Stimulated activated CD8-positive, alpha-beta memory T cell treated with anti-CD3 and anti-CD28 coated beads, Interleukin-7, amount 100 ng/mL, for 1 hour (primary cell): ENCODE results near the gene LTC4S.
"Not testable (repeated sequence)": the region's sequence is repeated elsewhere in the genome, so short reads cannot be mapped to it uniquely, and the experiment has no call there.

Experiments used
- DNase-seq, 2 donors: peaks; one replicate each; pipeline ENCODE4 v3.0.0-alpha.2; 2020; ENCODE audit warnings: low read depth in 2 of 2

LTC4S gene

GRCh38 chr5:179823937-179824744 is 30.4 kb downstream of the LTC4S start:
- no peak for DNase-seq

DNA sequence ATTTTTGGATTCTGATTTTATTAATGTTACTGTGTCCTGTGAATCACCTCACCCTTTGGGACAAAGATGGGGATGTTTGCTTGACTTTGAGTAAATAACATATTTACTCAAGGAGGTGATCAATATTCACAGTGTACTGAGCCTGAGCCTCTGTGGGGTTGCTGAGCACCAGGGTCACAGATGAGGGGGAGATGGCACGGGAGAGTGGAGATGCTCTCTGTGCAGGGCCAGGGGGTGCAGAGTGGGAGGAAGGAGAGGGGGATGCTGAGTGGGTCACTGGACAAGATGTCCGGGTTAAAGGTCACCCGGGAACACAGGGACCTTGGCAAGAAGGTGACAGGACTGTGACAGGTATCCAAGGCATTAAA is 30.9 kb downstream of the LTC4S start:
- no peak for DNase-seq

DNA sequence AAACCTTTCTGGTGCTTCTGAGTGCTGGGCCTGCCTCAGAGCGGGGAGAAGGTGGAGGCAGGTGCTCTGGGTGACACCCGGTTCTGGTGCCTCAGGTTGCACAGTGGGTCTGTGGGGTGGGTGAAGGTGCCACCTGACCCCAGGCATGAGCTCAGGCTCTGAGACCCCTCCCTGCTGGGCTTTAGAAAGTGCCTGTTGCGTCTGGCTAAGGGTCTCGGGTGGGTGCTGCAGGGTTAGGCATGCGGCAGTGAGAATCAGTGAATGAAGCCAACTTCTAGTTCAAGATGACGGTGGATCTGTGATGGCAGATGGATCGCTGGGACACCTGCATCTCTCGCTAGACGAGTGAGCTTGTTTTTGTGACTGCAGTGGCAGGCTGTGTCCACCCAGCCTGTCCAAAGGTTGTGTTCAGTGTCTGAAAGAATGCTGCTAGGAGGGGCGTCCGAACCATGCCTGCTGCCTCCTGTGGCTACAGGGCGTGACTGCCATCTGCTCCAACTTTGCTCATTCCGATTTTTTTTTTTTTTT is 31.9 kb downstream of the LTC4S start:
- DNase-seq: no peak

- DNase-seq: no peak
Observed at GRCh38 chr5:179827680-179828079, 33.9 kb downstream of the LTC4S start.

DNA sequence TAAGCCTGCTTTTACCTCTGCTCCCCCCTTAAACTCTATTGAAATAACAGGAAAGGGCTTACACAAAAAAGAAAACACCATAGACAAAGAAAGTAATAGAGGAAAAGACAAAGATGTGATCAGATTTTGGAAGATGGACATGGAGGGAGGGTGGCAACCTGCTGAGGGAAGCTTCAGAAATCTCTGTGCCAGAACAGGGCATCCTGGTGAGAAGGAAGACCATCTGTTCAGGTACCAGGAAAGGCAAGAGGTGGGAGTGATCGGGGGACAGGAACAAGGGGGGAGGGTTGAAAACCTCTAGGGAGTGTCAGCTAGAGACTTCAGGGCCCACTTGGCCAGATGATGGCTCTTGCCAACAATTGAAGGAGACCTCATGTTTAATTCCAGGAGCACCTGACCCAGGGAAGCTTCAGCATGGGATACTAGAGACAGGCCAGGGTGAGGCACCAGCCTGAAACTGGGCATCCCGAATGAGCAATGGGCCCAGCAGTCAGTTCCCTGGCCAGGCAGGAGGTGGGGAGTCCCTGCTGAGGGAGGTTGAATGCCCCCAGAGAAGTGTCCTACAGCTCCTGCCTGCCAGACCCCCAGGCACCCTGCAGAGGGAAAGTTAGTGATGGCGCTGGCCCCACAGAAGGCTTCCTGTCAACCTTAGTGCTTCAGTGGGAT is 35.1 kb downstream of the LTC4S start:
- no peak for DNase-seq

GRCh38 chr5:179829732-179830435 is 36.1 kb downstream of the LTC4S start:
- DNase-seq: no peak

DNA sequence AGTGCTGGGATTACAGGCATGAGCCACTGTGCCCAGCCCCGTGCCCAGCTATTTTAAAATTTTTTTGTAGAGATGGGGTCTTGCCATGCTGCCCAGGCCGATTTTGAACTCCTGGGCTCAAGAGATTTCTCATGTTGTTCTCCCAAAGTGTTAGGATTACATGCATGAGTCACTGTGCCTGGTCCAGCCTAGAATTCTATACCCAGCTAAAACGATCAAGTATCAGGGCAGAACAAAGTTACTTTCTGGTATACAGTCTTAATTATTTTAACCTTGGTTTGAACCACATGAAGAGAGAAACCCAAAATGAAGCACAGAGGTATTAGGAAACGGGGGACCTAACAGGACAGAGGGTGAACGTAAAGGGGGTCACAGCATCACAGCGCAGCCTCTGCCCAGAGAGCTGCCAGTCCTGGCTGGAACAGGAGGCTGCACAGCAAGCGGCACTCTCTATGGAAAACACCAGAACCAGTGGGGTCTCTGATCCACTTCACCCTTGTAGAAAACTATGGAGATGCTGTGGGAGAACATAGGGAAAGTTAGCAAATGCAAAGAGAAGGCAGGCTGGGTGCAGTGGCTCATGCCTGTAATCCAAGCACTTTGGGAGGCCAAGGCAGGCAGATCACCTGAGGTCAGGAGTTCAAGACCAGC is 37.2 kb downstream of the LTC4S start:
- no peak for DNase-seq

- DNase-seq: no peak
Observed at GRCh38 chr5:179832039-179832745, 38.4 kb downstream of the LTC4S start.

DNA sequence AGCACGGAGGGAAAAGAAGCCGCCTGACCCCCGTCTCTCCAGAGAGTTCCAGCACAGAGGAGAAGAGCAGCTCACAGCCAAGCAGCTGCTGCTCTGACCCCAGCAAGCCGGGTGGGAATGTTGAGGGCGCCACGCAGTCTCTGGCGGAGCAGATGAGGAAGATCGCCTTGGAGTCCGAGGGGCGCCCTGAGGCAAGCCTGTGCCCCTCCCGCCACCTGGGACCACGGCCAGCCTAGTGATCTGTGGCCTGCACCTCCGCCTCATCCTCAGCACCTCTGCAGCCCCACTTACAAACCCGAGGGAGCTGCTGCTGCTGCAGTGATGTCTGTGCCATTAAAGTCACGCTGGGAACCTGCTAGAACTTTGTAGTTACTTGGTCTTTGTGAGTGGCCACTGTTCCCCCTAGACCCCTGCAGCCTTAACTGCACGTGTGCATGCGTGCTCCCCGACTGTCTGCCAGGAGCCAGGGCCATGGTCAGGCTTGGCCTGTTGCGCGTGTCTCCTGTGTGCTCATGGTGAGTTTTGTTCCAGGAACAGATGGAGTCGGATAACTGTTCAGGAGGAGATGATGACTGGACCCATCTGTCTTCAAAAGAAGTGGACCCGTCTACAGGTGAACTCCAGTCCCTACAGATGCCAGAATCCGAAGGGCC is 39.4 kb downstream of the LTC4S start:
- DNase-seq: no peak

GRCh38 chr5:179833709-179834070 is 39.9 kb downstream of the LTC4S start:
- DNase-seq: no peak

DNA sequence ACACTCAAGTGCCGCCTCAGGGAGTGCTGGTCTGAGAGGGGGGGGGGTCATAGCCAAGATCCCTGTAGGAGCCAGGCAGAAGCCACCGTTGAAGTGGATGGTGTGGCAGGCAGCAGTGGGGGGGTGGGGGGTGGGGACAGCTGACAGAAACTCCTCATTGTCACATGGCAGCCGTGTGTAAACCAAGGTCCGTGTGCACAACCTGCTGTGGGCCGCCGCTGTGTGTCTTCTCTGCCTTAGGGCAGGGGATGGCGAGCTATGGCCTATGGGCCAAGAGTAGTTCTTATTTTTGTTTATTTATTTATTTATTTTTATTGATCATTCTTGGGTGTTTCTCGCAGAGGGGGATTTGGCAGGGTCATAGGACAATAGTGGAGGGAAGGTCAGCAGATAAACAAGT is 40.3 kb downstream of the LTC4S start:
- DNase-seq: no peak

DNA sequence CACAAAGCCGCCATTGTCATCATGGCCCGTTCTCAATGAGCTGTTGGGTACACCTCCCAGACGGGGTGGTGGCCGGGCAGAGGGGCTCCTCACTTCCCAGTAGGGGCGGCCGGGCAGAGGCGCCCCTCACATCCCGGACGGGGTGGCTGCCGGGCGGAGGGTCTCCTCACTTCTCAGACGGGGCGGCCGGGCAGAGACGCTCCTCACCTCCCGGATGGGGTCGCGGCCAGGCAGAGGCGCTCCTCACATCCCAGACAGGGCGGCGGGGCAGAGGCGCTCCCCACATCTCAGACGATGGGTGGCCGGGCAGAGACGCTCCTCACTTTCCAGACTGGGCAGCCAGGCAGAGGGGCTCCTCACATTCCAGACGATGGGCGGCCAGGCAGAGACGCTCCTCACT is 41.1 kb downstream of the LTC4S start:
- not testable (repeated sequence) for DNase-seq

DNA sequence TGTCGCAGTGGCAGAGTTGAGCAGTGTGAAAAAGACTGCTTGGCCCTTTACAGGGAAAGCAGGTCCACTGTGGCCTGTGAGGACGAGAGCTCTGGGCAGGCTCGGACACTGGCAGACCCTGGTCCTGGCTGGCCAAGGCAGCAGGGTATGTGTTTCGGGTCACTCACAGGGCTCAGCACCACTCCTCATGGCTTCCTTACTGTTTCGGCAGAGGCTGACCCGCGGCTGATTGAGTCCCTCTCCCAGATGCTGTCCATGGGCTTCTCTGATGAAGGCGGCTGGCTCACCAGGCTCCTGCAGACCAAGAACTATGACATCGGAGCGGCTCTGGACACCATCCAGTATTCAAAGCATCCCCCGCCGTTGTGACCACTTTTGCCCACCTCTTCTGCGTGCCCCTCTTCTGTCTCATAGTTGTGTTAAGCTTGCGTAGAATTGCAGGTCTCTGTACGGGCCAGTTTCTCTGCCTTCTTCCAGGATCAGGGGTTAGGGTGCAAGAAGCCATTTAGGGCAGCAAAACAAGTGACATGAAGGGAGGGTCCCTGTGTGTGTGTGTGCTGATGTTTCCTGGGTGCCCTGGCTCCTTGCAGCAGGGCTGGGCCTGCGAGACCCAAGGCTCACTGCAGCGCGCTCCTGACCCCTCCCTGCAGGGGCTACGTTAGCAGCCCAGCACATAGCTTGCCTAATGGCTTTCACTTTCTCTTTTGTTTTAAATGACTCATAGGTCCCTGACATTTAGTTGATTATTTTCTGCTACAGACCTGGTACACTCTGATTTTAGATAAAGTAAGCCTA is 42.6 kb downstream of the LTC4S start:
- DNase-seq: peak; percentile 27

GRCh38 chr5:179837076-179838011 is 43.6 kb downstream of the LTC4S start:
- DNase-seq: no peak

DNA sequence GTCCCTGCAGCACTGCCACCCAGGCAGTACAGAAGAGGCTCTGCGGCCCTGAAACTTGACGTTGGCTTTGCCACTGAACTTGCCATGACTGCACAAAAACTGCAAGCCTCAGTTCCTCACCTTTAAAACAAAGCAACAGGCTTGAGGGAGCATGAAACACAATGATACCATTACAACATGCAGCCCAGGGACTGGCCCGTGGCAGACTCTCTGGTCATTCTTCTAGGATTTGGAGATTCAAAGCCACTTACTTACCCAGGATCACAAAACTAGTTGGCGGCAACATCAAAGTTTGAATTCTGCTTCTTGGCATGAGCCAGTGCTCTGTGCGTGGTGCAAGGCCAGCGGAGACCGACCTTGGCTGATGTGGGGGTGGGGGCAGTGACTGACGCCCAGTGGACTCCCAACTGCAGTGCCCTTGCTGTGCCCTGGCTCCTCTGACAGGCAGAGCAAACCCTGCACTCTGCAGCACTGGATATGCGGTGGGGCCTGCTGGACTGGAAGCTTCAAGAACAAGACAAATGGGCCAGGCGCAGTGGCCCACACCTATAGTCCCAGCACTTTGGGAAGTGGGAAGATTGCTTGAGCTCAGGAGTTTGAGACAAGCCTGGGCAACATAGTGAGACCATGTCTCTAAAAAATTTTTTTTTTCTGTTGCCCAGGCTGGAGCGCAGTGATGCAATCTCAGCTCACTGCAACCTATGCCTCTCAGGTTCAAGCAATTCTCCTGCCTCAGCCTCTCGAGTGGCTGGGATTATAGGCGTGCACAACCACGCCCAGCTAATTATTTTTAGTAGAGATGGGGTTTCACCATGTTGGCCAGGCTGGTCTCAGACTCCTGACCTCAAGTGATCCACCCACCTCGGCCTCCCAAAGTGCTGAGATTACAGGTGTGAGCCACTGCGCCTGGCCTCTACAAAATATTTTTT is 45.8 kb downstream of the LTC4S start:
- no peak for DNase-seq

- DNase-seq: no peak
Observed at GRCh38 chr5:179840321-179840720, 46.5 kb downstream of the LTC4S start.

DNA sequence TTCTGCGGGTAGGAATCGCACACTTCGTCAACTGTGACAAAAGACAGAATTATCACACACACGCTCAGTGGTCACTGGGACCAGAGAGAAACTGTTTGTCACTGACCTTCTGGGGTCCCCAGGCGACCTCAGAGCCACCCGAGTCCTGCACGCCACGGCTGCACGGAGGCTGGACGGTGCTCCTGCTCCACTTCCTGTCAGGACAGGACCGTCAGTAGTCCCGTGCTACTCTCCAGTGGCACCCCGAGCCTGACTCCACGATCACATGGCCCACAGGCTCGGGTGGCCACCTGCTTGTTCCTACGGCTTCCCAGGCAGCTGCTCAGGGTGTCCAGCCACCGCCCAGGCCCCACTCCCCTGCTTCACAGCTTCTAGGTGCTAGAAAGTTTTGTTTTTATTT is 47.0 kb downstream of the LTC4S start:
- no peak for DNase-seq

DNA sequence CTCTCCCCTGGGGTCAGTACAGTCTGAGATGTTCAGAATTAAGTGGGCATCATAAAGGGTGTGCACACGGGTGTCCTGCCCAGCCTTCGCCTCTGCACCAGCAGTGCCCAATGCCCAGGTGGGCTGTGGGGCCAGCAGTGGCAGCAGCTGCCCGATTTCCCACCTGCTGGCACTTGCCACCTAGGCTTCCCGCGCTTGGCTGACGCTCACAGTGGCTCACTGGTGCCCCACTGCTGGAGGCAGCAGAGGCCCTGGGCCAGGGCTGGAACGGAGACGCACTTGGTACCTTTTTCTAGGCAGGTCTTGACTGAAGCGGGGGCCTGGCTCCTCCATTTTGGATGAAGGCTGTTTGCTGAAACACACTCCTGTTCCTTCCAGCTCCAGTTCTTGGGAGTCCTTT is 47.8 kb downstream of the LTC4S start:
- no peak for DNase-seq
